ENCODE data around the gene ZNF181. TPM values are rescaled to one million over a fixed set of nuclear protein-coding genes. Genes with fewer than 3 reads are reported as not detected.

ZNF181 gene
- total and polyA plus RNA-seq, 7 donors: 7.8 to 47.2 (median 18.1) TPM

DNA sequence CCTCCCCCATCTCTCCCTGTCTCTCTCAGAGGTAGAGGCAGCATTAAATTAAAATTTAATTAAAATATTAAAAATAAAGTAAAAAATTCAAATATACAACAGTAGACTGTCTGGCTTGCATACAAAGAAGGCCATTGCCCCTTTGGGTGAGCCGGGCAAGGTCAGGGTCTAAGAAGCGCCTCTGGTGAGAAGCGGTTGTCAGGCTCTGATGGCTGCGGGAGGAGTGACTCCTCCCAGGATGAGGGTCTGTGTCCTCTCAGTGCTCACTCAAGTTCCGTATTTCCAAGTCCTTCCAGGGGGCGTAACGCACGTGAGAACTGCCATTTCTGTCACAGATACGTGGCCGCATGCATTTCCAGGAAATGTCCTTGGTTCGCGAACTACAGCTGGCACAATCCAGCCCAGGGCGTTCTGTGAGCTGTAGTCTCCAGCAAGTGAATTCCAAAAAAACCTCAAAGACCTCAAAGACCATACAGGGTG, 737 bp upstream of the ZNF181 start:
- DNase-seq: peak; percentile 49 to 71
- TF ChIP-seq, protein P1, sequence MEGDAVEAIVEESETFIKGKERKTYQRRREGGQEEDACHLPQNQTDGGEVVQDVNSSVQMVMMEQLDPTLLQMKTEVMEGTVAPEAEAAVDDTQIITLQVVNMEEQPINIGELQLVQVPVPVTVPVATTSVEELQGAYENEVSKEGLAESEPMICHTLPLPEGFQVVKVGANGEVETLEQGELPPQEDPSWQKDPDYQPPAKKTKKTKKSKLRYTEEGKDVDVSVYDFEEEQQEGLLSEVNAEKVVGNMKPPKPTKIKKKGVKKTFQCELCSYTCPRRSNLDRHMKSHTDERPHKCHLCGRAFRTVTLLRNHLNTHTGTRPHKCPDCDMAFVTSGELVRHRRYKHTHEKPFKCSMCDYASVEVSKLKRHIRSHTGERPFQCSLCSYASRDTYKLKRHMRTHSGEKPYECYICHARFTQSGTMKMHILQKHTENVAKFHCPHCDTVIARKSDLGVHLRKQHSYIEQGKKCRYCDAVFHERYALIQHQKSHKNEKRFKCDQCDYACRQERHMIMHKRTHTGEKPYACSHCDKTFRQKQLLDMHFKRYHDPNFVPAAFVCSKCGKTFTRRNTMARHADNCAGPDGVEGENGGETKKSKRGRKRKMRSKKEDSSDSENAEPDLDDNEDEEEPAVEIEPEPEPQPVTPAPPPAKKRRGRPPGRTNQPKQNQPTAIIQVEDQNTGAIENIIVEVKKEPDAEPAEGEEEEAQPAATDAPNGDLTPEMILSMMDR (IDR thresholded peaks at IDR 0.05): no peak
- H3K9me3 ChIP-seq: peaks cover 2% of the 10 kb centered on the region
- H3K4me3 ChIP-seq: peak overlapping the region; percentile 71
- peaks cover 19% of the 10 kb centered on the region for H3K4me1 ChIP-seq
- H3K27me3 ChIP-seq (ENCODE audit: insufficient read depth in 3 of 3, low read length in 2 of 3): no peaks in the 10 kb centered on the region
- peaks cover 4 to 28% of the 10 kb centered on the region in 2 donors for H3K36me3 ChIP-seq (ENCODE audit: insufficient read depth in 1 of 2, low read depth in 1 of 2)
- intact Hi-C loops (cut with DNase I): loop anchor here (5.0 to 10.0 kb wide), 2 partner anchors 39 to 59 kb away; partner anchors contain the start of genes SCGB2B2 (in 1 of the 2), ZNF302 (in 1 of the 2) and ZNF599 (in 1 of the 2)
- ATAC-seq: peak; percentile 23 to 48 (median 32)
- peak overlapping the region; percentile 96 for H3K27ac ChIP-seq
- WGBS, 3 donors: 0 to 1% (median 0%) methylated on average over 13 of the region's 13 CpGs

DNA sequence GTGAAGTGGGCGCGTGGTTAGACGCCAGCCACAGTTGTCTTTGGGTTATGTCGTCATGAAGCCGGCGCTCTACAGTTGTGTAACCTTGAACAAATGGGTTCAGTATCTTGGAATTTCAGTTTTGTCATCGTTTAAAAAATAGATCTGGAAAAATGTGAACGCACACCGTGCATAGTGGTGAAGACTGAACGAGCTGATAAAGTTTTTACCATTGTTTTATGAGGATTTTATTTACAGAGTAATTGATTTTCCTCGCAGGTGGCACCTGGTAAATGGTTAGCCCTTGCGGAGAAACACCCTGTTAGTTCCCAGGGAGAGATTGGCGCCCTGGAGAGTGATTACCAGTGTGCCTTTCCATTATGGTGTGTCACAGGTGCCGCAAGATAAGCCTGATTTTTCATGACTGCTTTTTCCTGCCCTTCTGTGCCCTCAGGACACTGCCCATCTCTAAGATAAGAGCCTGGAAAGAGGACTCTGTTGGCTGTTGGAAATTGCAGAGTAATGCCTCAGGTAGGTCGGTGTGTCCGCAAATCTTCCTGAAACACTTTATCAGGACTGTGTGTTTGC, 577 bp downstream of the ZNF181 start:
- H3K27me3 ChIP-seq (ENCODE audit: insufficient read depth in 3 of 3, low read length in 2 of 3): no peaks in the 10 kb centered on the region
- 12% methylated on average over 16 of the region's 16 CpGs for WGBS, 3 donors
- peaks cover 6% of the 10 kb centered on the region for H3K9me3 ChIP-seq
- peak overlapping the region; percentile 96 for H3K27ac ChIP-seq
- ATAC-seq: no peak
- H3K4me3 ChIP-seq: peak overlapping the region; percentile 71
- DNase-seq: no peak
- TF ChIP-seq, protein P1 (IDR thresholded peaks at IDR 0.05): no peak
- peaks cover 11 to 42% of the 10 kb centered on the region in 2 donors for H3K36me3 ChIP-seq (ENCODE audit: insufficient read depth in 1 of 2, low read depth in 1 of 2)
- peaks cover 19% of the 10 kb centered on the region for H3K4me1 ChIP-seq
- intact Hi-C loops (cut with DNase I): loop anchor here (5.0 to 10.0 kb wide), 2 partner anchors 38 to 60 kb away; partner anchors contain the start of genes SCGB2B2 (in 1 of the 2), ZNF302 (in 1 of the 2) and ZNF599 (in 1 of the 2)

DNA sequence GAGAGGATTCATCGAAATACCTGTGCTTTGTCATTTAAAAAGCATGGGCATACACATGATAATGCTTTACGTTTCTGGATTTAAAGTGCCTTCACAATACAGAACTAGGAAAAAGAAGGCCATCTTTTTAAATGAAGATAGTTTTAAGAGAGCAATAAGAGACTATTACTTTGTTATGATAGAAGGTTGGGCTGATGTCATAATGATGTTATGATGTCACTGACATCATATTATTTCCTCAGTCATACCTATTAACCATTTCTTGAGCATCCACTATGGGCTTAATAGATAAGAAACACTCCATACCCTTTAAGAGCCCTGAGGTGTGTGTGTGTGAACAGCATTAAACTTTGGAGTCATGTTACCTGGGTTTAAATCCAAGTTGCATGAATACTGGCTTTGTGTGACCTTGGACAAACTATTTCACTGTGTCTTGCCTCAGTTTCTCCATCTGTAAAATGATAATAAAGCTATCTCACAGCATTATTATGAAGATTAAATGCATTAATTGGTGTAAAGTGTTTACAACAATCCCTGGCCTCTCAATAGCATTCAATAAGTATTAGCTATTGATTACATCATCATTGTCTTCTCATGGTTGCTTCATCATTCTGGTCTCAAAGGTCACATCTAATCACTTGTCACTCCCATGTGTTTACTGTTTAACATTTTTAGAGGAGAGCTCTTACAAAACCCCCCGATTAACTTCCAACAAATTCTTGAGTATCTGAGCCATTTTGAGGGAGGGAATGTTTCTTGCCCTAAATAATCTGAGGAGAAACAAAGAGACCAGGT, 11.1 kb downstream of the ZNF181 start:
- ATAC-seq: no peak
- Histone ChIP-seq H3K36me3 (ENCODE audit: insufficient read depth in 1 of 2, low read depth in 1 of 2) (peaks cover 0 to 64% of the 10 kb centered on the region in 2 donors), H3K4me1 (no peaks in the 10 kb centered on the region), H3K27me3 (ENCODE audit: insufficient read depth in 3 of 3, low read length in 2 of 3) (no peaks in the 10 kb centered on the region), H3K4me3 (no peak overlapping the region), H3K27ac (no peak overlapping the region), H3K9me3 (peaks cover 47% of the 10 kb centered on the region)
- no peak for DNase-seq
- 90 to 92% (median 91%) methylated on average over 3 of the region's 3 CpGs for WGBS, 3 donors
- intact Hi-C loops (cut with DNase I): no loop called here
- TF ChIP-seq, protein P1 (IDR thresholded peaks at IDR 0.05): no peak

DNA sequence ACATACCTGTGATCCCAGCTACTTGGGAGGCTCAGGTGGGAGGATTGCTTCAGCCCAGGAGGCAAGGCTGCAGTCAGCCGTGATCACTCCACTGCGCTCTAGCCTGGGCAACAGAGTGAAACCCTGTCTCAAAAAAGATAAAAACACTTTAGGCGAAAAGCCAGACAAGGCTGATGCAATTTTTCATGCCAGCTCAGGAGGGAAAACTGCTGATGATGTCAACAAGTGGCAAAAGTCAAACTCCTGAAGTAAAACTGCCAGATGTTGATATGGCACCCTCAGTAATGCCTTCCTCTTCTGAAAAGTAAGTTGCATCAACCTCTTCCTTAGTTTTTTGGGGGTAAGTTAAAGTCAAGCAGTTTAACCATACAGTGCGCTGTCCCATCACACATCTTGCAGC, 23.4 kb downstream of the ZNF181 start:
- TF ChIP-seq, protein P1 (IDR thresholded peaks at IDR 0.05): no peak
- ATAC-seq: no peak
- H3K27ac ChIP-seq: no peak overlapping the region
- no peaks in the 10 kb centered on the region for H3K4me1 ChIP-seq
- no peaks in the 10 kb centered on the region for H3K27me3 ChIP-seq (ENCODE audit: insufficient read depth in 3 of 3, low read length in 2 of 3)
- H3K4me3 ChIP-seq: no peak overlapping the region
- peaks cover 10 to 36% of the 10 kb centered on the region in 2 donors for H3K36me3 ChIP-seq (ENCODE audit: insufficient read depth in 1 of 2, low read depth in 1 of 2)
- no peak for DNase-seq
- intact Hi-C loops (cut with DNase I): no loop called here
- 95 to 96% (median 96%) methylated on average over 4 of the region's 4 CpGs for WGBS, 3 donors
- H3K9me3 ChIP-seq: peaks cover 86% of the 10 kb centered on the region
